ENCODE results near the gene MAP2K4.

DNA sequence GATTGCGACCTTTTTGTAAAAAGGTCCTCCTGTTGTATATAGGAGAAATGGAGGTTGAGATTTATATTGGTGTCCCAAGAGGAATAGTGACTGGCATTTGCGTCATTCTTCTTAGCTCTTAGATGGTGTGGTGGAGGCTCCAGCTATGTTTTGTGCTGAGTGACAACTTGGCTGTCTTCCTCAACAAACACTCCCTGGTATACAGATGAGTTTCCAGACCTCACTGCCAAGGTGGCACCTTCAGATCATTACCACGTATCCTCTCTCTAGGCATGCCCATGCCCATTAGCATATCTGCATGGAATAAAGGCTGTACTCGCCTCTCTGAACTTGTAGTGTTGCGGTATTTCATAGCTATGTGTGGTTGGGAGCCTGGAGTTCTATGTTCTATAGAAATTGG, 120.0 kb downstream of the MAP2K4 start:
- TF ChIP-seq CTCF (IDR thresholded peaks at IDR 0.05; ENCODE audit: low read length) (no peak), EZH2 (IDR thresholded peaks at IDR 0.05; ENCODE audit: borderline replicate concordance, low read length) (no peak)

Data from OCI-LY1 (cell line).